Measurements from ENCODE around the gene PRRT2.
"Not testable (repeated sequence)": the region's sequence is repeated elsewhere in the genome, so short reads cannot be mapped to it uniquely, and the experiment has no call there.

The PRRT2 gene

DNA sequence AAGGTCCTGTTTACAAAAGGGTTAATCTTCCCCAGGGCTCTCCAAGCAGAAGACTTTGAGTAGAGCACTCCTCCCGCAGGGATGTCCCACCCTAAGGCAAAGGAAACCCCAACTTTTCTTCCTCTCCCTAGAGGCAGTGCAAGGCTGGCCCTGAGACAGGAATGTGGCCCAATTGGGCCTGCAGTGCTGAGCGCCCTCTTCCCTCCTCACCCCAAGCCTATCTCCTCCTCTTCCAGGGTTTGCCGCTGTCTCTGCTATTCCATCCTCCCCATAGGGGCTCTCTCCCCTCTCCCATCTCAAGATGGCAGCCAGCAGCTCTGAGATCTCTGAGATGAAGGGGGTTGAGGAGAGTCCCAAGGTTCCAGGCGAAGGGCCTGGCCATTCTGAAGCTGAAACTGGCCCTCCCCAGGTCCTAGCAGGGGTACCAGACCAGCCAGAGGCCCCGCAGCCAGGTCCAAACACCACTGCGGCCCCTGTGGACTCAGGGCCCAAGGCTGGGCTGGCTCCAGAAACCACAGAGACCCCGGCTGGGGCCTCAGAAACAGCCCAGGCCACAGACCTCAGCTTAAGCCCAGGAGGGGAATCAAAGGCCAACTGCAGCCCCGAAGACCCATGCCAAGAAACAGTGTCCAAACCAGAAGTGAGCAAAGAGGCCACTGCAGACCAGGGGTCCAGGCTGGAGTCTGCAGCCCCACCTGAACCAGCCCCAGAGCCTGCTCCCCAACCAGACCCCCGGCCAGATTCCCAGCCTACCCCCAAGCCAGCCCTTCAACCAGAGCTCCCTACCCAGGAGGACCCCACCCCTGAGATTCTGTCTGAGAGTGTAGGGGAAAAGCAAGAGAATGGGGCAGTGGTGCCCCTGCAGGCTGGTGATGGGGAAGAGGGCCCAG, 1.0 kb downstream of the PRRT2 start:
- DNase-seq, result no peak

DNA sequence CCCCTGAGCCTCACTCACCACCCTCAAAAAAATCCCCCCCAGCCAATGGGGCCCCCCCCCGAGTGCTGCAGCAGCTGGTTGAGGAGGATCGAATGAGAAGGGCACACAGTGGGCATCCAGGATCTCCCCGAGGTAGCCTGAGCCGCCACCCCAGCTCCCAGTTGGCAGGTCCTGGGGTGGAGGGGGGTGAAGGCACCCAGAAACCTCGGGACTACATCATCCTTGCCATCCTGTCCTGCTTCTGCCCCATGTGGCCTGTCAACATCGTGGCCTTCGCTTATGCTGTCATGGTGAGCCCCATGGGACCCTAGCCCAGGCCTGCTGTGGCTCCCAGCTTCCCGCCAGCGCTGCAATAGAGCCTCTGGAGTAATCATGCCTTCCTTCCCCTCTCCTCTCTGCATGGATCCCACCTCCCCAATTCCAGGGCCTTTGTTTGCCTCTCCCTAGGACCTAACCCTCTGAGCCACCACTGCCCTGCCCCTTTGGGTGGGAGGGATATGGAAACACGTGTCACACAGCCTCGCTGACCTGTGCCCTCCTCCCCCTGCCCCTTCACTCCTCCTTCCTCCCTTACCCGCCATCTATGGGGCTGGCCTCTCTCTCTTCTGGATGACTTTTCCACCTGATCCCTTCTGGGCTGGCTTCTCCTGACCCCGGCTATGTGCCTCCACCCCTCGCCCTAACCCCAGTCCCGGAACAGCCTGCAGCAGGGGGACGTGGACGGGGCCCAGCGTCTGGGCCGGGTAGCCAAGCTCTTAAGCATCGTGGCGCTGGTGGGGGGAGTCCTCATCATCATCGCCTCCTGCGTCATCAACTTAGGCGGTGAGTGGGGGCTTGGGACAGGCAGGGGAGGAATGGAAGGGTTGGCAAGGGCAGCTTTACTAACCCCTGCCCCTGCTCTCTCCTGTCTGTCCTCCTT, 1.9 kb downstream of the PRRT2 start:
- DNase-seq, result no peak

DNA sequence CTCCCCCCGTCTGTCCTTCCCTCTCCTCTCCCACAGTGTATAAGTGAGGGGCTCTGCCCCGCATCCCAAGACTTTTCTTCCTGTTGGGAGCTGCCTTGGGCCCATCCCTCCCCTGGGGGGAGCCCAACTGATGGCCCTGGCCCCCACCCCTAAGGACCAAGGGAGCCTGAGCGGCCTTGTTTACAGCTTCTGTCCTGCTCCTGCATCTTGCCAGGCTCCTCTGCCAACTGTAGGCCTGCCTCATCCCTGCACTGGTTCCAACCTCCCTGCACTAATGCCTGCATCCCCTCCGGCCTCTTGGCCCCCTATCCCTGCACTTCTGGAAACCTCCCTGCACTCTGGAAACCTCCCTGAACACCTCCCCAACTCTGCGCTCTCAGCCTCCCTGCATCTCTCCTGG, 2.6 kb downstream of the PRRT2 start:
- no peak for DNase-seq

DNA sequence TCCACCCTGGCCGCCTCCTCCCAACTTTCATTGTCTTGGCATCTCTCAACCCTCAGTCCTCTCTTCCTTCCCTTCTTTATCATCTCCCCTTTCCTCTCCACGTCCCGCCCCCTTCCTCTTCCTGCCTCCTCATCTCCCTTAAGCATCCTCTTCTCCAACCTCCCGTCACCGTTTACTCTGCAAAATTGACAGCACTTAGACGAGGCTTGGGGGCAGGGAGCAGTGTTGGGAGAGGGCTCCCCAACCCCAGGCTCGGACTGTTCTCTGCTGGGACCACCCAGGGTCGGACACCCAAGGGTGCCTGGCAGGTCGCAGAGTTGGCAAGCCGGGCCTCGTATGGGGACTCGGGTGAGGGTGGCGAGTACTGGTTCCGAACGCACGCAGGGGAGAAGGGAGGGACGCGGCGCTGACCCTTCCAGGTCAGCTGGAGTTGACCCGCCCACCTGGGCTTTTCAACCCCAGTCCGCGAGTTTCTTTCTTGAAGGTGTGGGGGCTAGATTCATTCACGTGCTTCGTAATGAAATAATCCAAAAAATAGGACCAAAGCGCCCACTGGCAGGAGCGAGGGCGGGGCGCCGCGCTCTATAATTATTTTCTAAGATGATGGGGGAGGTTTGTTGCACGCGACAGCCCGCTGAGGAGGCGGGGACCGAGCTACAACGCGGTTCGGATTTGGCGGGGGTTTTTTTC, 3.2 kb downstream of the PRRT2 start:
- DNase-seq, result no peak

DNA sequence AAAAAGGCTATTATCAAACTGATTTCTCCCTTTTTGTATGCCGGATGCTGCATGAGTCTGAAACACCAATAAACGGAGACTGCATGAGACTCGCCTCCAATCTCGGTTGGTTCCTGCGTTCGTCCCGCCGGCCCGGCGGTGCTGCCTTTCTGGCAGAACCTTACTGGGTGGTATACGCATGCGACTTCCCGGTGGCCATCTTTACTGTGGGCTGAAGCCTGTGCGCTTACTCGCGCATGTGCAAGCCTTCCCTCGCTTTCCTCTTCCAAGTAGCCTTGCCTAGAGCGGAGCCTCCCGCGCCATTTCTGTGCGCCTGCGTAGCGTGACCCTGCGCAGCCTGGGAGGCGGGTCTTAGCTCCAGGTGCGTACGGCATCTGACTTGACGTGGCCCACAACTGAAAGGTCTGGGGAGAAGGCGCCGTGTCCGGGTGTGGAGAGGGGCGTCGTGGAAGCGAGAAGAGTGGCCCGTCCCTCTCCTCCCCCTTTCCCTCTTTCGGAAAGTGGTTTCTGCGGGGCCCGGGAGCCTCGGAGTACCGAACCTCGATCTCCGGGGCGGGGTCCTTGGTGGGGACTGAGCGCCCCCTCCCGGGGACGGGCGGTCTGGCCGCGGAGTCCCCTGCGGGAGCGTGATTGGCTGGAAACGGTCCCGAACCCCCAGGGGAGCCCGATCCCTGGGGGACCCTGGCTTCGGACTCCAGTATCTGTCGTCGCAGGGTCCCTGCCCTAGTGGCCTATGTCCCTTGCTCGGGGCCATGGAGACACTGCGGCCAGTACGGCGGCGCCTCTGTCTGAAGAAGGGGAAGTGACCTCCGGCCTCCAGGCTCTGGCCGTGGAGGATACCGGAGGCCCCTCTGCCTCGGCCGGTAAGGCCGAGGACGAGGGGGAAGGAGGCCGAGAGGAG, 4.0 kb downstream of the PRRT2 start, which contains the start of gene PAGR1:
Gene PAGR1, plus strand, starts transcription at position 360 of the 901 bp plus-strand sequence. Its CDS starts 374 bp downstream, at position 734.
- peak; percentile 93 for DNase-seq

DNA sequence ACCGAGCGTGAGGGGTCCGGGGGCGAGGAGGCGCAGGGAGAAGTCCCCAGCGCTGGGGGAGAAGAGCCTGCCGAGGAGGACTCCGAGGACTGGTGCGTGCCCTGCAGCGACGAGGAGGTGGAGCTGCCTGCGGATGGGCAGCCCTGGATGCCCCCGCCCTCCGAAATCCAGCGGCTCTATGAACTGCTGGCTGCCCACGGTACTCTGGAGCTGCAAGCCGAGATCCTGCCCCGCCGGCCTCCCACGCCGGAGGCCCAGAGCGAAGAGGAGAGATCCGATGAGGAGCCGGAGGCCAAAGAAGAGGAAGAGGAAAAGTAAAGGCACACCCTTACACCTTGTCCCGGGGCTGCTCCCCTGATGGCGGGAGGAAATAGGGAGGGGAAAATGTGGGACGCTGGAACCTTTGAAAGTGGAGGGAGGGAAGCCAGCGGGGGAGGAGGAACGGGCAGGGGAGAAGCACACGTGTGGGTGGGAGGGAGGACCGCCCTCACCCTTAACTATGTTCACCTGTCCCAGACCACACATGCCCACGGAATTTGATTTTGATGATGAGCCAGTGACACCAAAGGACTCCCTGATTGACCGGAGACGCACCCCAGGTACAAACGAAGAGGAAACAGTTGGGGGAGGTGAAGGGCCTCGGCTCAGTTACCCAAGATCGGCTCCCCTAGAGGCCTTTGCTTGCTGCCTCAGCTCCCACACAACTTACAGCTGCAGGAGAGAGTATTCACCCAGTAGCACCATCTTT, 4.9 kb downstream of the PRRT2 start:
- peak; percentile 28 for DNase-seq

DNA sequence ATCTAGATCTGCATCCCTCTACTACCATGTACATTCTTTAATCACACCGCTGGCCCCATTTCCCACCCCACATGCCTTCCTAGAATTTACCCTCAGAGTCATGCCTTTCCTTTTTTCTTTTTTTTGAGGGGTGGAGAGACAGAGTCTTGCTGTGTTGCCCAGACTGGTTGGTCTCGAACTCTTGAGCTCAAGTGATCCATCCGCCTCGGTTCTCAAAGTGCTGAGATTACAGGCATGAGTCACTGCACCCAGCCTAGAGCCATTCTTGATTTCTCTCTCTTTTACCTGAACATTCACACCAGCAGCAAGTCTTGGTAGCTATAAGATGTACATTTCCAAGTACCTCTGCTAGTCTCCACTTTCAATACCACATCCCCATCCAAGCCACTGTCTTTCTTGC, 6.1 kb downstream of the PRRT2 start:
- DNase-seq, result no peak

DNA sequence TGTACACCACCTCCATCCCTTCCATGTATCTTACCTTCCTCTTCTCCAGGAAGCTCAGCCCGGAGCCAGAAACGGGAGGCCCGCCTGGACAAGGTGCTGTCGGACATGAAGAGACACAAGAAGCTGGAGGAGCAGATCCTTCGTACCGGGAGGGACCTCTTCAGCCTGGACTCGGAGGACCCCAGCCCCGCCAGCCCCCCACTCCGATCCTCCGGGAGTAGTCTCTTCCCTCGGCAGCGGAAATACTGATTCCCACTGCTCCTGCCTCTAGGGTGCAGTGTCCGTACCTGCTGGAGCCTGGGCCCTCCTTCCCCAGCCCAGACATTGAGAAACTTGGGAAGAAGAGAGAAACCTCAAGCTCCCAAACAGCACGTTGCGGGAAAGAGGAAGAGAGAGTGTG, 7.5 kb downstream of the PRRT2 start:
- DNase-seq, result no peak

DNA sequence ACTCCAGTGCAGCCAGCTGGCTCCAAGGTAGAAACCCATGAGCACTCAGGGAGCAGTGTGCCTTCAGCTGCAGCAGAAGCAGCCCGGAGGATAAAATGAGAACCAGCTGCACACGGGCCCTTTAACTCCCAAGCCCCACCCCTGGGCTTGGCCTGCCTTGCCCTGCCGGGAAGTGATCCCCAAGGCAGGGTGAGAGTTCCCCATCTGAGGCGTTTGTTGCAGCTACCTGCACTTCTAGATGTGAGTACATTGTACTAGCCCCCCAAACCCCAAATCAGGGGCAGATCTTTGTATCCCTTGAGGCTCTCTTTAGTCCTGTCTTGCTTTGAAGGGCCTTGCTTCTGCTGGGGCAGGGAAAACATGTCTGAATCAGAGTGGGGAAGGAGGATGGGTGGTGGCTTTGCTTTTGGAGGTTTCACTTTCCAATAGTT, 8.3 kb downstream of the PRRT2 start, which contains the start of gene MVP:
Gene MVP, plus strand, starts transcription at position 192 of the 431 bp plus-strand sequence. CDS start 10,088 bp downstream, outside the sequence.
- DNase-seq, result no peak

DNA sequence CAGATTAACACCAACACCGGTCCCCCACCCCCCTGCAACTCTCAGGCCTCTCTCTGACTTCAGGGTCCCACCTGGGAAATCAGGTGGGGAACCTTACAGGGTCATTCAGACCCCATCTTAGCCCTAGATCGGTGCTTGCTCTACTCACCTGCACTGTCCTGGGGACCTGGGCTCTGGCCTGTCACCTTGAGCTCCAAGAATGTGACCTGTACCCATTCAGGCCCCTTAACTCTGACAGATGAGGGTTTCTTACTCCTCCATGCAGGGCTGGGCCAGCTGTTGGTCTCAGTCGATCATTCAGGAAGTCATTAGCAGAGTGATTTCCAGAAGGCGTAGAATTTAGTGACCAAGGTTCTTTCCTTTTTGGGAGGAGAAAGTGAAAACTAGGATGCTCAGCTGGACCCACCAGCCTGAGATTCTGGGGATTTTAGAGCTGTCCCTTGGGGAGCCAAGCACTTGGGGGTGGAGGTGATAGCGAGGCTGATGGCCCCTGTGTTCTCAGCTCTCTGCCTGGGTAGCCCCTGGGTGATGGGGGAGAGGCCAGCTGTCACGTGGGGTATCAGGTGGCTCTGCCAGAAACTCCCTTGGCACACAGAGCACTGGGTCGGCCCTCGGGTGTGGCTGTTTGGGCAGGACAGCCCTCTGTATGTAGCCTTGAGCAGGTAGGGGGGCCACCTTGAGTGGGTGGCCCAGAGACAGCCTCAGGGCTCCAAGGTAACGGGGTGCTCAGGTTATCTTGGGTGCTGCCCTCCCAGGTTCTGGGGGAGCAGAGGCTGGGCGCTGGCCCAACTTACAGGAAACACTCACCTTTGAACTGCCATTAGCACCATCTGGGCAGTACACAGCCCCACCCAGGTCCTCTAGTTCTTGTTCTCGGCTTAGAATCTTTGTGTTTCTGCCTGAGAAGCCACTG, 9.0 kb downstream of the PRRT2 start:
- no peak for DNase-seq

DNA sequence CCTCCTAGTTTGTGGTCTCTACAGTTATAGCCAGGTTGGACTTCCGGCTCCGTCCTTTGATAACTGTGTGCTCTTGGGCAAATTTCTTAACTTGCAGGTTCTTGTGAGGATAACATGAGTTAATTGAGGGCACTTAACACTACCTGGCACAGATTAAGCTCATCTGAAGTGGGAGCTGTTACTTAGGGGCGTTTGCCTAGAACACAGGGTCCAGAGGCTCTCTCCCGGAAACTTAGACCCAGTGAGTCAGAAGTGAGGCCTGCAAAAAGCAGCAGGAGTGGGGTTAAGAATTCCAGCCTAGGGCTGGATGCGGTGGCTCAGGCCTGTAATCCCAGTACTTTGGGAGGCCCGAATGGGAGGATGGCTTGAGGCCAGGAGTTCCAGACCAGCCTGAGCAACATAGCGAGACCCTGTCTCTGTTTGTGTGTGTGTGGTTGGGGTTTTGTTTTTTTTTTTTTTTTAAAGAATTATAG, 9.7 kb downstream of the PRRT2 start:
- DNase-seq, result no peak

DNA sequence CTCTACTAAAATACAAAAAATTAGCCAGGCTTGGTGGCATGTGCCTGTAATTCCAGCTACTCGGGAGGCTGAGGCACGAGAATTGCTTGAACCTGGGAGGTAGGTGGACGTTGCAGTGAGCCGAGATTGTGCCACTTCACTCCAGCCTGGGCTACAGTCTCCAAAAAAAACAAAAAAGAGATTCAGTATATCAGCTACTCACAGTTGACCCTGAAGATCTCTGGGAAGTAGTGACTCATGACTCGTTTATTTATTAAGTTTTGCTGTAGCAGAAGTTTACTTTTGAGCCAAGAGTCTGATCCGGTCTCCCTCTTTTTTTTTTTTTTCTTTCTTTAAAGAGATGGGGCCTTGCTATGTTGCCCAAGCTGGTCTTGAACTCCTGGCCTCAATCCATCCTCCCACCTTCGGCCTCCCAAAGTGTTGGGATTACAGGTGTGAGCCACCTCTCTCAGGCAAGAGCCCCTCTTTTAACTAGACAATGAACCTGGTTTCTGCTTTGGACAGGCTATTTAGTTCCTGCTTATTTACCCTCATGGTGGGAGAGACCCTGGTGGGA, 12.7 kb downstream of the PRRT2 start:
- no peak for DNase-seq

DNA sequence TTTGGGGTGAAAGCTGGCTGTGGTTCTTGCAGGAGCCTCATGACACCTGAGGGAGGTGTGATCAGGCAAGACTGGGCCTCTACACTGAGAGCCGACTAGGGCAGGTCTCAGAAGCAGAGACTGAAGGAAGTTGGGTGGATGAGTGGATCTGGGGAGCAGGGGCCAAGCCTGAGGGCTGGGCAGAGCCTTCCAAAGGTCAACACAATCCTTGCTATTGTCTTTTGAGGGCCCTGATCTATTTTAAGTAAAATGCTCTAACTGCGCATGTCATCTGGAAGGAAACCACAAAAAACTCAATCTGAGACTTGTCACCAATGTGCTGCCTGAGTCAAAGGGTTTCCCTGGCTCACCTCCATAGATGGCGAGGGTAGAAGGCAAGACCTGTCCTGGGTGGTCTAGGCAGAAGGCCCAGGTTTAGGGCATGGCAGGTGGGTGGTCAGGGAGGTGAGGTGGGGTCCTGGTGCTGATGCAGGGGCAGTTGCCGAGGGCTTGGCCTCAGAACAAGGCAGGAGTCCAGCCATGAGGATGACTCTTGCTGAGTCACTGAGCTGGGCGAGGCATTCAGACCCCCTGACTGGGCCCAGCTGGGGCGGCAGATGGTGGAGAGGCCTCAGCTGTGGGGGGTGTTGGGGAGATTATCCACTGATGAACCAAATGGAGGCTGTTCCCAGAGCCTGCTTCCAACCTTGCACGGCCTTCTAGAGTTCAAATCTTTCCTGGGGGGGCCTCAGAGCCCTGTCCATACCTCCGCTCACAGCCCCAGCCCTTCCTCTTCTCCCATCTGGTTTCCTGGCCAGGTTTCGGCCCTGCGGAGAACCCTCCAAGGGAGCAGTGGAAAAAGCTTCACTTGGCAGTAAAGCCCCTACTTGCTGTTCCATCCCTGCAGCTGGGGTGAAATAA, 13.4 kb downstream of the PRRT2 start:
- no peak for DNase-seq

DNA sequence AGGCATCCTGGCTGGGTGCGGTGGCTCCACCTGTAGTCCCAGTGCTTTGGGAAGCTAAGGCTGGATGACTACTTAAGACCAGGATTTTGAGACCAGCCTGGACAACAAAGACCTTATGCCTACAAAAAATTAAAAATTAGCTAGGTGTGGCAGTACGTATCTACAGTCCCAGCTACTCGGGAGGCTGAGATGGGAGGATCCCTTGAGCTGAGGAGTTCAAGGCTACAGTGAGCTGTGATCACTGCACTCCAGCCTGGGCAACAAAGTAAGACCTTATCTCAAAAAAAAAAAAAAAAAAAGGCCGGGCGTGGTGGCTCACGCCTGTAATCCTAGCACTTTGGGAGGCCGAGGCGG, 14.3 kb downstream of the PRRT2 start:
- DNase-seq, result no peak

DNA sequence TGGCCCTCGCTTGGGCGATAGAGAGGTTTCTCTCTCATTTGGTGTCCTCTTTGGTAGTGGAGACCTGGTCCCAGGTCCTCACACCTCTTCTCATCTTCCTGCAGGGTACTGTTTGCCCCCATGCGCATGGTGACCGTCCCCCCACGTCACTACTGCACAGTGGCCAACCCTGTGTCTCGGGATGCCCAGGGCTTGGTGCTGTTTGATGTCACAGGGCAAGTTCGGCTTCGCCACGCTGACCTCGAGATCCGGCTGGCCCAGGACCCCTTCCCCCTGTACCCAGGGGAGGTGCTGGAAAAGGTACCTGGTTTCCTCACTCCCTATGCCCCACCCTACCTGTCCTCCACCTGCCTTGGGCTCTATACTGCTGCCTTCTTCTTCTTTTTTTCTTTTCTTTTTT, 18.8 kb downstream of the PRRT2 start:
- DNase-seq, result no peak

DNA sequence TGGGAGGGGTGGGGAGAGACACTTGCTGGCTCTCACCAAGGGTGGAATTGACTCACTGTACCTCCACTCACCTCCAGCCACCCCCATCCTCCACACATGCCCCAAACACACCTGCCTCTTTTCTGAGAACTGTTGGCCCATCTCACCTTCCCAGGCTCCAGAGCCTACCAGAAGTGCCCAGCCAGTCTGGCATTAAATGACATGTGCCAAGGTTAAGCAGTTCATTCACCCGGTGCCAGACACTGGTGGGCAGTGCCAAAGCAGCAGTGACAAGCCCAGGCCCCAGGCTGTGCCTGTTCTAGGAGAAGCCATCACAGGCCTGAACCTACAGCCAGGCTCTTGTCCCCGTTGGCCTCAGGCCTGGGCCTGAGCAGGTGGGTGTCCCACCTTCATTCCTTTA, 19.5 kb downstream of the PRRT2 start:
- no peak for DNase-seq

DNA sequence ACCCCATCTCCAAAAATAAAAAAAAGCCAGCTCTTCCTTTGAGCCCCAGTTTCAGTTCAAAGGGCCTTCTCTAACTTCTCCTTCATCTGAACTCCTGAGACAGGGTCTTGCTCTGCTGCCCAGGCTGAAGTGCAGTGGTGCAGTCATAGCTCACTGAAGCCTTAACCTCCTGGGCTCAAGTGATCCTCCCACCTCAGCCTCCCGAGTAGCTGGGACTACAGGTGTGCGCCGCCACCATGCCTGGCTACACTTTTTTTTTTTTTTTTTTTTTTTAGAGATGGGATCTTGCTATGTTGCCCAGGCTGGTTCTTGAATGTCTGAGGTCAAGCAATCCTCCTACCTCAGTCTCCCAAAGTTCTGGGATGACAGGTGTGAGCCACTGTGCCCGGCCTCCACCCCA, 21.2 kb downstream of the PRRT2 start:
- DNase-seq, result not testable (repeated sequence)

DNA sequence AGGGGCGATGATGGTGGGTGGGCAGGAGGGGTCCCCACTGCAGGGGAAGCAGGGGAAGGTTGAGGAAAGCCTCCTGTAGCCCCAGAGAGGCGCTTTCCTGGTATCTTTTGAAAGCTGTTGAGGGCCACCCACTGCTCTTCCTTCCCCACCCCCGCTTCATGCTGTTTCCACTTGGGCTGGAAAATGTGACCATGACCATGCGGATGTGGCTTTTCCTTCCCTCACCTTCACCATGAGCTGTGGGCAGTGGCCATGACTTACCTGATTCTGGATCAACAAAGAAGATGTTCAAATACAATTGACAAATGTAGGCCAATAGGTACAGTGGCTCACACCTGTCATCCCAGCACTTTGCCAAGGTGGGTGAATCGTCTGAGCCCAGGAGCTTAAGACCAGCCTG, 22.1 kb downstream of the PRRT2 start:
- DNase-seq, result no peak

DNA sequence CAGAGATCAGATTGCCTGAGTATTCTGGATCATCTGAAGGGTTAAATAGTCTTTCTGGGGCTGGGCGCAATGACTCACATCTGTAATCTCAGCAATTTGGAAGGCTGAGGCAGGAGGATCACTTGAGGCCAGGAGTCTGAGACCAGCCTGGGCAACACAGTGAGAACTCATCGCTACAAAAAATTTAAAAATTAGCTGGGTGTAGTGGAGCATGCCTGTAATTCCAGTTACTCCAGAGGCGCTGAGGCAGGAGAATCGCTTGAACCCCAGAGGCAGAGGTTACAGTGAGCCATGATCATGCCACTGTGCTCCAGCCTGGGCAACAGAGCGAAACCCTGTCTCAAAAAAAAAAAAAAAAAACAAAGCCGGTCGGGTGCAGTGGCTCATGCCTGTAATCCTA, 23.9 kb downstream of the PRRT2 start:
- DNase-seq, result no peak
